SK-N-MC (cell line): ENCODE results near the gene SCAPER.

Source experiments
- EZH2 ChIP-seq: fragments of 200-600 bp; sonication (generic); IDR thresholded peaks from one replicate; pipeline ENCODE4 v1.6.1; 2017; ENCODE audit warnings: antibody characterized with exemption
- POLR2AphosphoS5 ChIP-seq: IDR thresholded peaks from 2 replicates; pipeline ENCODE4 v1.6.1; 2012; ENCODE audit warnings: mild to moderate bottlenecking, low read depth, low read length, borderline replicate concordance

DNA sequence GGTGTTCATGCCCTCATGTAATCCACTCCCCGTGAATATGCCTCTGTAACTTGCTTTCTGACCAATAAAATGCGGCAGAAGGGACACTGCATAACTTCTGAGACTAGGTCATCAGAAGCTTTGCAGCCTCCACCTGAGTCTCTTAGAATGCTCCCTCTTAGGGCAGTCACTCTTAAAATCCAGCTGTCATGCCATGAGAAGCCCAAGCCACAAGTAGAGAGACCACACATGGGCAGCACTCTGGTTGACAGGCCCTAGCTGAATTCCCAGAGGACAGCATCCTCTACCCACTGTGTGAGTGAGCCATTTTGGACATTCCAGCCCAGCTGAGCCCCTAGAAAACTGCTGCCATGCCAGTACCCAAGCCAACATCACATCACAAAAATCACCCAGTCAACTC, 41.4 kb downstream of the SCAPER start:
- TF ChIP-seq POLR2AphosphoS5 = no peak
- no peak for TF ChIP-seq EZH2
